Heart left ventricle (tissue), 13 donors: ENCODE measurements around the gene LRRC55.

ENCODE experiments used
- CTCF ChIP-seq, 12 donors: fragments of 200-600 bp; sonication (generic) in 4 of 12; IDR thresholded peaks; one replicate each; pipeline versions ENCODE4 v1.5.0 to v1.8.0; 2018 to 2022; ENCODE audit warnings: antibody characterized with exemption in 12 of 12, mild to moderate bottlenecking in 5 of 12
- POLR2A ChIP-seq, 2 donors: fragments of 450-650 bp; IDR thresholded peaks; one replicate each; pipeline ENCODE4 v1.6.1; 2017; ENCODE audit warnings: antibody characterized with exemption in 2 of 2, mild to moderate bottlenecking in 2 of 2, moderate library complexity in 2 of 2
- donor health status: ischemic (EF 13 %, LVEDD 7.1; RV severe dilation, severe dysfunction).
- donor health status: DM: no; HTN: yes; CAD: no.
- donor health status: DM: no; HTN: no; CAD: no.
- donor health status: ischemic (EF 25% LVEDD 6.9; RV normal size, moderate dysfunction).
- donor health status: ischemic (EF 25% LVEDD 5.7; RV mildly dilated, moderate dysfunction).
- donor health status: ischemic (EF 35%, LVEDD 5.7; RV mildly dilated, moderate dysfunction).
- donor health status: nonischemic (EF 11% LVEDD 7.7; RV severe dilation, severe dysfunction).
- donor health status: DM: yes; HTN: yes; CAD: no.
- donor health status: PGD.
- donor health status: ischemic (EF 29% LVEDD 5.4; RV normal size, mild dysfunction).
- donor health status: nonischemic (EF 23%, LVEDD 6.1; RV moderate dilation, normal function).

GRCh38 chr11:57191311-57192219, 9.8 kb downstream of the LRRC55 start:
- TF ChIP-seq CTCF (IDR thresholded peaks at IDR 0.05) (no peak), POLR2A (IDR thresholded peaks at IDR 0.05) (no peak)
